CD4-positive, alpha-beta T cell treated with Interleukin-12 subunit alpha and Interleukin-12 subunit beta, for 1 hour (primary cell): ENCODE measurements around the gene FOXD4L6.
"Not testable (repeated sequence)": the region's sequence is repeated elsewhere in the genome, so short reads cannot be mapped to it uniquely, and the experiment has no call there.

Source experiments
- DNase-seq: peaks from one replicate; pipeline ENCODE4 v3.0.0-alpha.2; 2020

FOXD4L6 gene

DNA sequence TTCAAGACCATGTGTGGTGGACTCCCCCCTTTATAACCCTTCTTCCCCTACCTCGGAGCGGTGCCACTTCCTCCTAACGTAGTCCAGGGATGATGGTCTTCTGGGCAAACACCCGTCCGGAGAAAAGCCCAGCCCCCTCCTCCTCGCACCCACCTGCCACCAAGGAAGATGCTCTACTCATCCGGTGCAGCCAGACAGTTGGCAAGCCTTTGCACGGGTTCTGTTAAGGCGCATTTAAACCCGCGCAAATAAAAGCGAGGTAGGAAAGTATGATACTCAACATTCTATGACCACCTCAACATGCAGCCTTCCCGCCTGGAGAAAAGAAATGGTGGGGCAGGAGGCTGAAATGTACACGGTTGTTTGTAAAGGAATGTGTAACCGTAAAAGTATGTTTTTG is at the start of gene FOXD4L6:
TSS of gene FOXD4L6 (minus strand) at position 101 of the 400 bp plus-strand sequence. CDS start 298 bp downstream, outside the sequence.
- DNase-seq, result not testable (repeated sequence)

DNA sequence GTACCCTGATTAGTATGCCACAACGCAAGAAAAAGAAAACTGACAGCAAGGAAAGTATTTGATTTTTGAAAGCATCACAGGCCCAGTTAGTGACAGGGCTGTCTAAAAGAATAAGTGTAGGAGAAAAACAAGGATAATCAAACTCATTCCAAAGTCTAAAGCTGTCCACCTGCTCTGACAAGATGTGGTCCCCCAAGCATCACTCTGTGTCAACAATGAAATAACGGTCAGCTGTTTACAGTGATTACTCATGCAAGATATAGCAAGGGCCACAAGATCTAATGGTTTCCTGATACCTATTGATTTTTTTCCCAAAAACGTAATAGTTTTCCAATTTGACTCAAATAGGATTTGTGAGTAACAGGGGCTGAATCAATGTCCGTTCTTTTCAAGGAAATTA is 46.5 kb upstream of the FOXD4L6 start:
- DNase-seq, result not testable (repeated sequence)

GRCh38 chr9:41150116-41150515 is 21.6 kb upstream of the FOXD4L6 start:
- DNase-seq, result not testable (repeated sequence)

GRCh38 chr9:41141878-41142277 is 13.4 kb upstream of the FOXD4L6 start:
- DNase-seq, result not testable (repeated sequence)

DNA sequence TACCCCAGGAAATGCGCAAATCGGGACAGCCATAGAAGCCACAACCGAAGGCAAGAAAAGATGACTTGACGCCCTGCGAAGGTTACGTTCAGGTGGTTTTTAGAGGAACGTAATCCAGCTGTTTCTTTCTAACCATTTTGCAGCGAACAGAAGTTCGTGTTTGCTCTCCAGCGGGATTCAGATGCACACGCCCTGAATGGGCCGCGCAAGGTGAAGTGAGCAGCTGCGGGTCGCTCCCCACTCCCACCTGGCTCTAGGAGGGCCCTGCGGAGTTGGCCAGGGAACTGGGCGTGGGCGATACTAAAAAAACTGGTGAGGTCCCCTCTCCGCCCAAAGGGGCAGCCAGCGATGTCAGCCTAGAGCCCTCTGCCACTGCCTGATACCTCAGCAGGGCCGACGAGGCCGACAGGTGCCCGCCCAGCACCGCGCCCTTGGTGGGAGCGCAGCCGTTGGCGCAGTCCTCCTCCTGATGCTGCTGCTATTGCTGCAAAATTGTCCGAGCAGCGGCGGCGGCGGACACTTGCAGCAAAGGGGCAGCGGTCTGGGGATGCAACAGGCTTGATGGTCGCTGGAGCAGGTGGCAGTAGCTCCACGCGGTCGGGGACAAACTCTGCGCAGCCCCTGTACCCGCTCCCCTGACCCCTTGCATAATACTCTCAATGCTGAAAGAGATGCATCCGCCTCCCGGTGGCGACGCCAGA is 1.6 kb downstream of the FOXD4L6 start:
- DNase-seq, result not testable (repeated sequence)

DNA sequence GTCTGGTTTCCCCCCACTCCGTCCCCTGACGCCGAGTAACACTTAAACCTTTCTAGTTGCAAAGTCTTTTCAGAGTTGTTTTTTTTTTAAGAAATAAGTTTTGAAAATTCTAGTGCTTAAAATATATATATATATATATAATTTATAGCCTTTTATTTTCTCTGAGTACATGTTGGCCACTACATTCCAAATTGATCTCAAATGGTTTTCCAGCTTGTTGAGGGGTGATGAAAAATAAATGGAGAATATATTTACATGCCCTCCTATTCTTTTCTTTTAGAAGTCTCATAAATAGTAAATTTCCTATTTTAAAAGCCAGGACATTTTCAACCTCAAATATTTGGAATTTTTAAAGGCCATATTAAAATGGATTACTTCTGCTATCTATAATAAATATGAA is 2.5 kb downstream of the FOXD4L6 start:
- not testable (repeated sequence) for DNase-seq

GRCh38 chr9:41125109-41125658 is 3.3 kb downstream of the FOXD4L6 start:
- DNase-seq, result not testable (repeated sequence)

- not testable (repeated sequence) for DNase-seq
Observed at GRCh38 chr9:41124250-41125108, 4.0 kb downstream of the FOXD4L6 start.

DNA sequence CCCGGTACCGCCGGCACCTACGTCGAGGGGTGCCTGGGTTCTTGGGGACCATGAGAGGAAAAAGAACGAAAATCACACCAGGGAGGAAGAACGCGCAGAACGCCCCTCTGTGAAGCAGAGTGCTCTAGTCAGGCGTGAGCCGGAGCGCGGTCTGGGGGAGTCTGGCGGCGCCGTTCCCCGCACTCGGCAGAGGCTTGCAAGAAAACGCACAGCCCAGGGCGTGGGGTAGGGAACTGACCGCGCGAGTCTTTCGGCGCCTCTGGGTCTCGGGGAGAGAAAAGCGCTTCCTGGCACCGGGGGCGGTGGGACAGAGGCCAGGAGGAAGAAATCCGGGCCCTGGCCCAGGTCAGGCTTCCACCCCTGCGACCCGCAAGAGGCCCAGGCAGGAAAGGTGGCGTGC is 4.7 kb downstream of the FOXD4L6 start:
- DNase-seq, result not testable (repeated sequence)

GRCh38 chr9:41123396-41123795 is 5.1 kb downstream of the FOXD4L6 start:
- not testable (repeated sequence) for DNase-seq

- DNase-seq, result not testable (repeated sequence)
Observed at GRCh38 chr9:41120696-41121095, 7.8 kb downstream of the FOXD4L6 start.

DNA sequence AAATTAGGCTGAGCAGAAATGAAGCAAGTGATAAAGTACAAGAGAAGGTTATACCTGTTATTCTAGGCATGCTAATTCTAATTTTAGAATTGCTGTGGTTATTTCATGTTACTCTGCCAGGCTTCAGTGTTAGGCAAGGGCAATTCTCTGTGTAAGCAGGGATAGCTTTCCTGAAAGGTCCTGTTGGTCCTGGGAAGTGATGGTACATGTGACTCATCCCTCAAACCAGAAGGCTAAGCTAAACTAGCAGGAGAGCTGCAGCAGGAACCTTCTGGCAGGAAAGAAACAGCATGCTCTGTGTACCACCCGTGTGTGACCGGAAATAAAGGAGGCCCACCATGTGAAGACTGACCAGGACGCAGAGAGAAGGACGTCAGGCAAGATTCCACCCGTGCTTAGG is 8.8 kb downstream of the FOXD4L6 start:
- DNase-seq, result not testable (repeated sequence)

DNA sequence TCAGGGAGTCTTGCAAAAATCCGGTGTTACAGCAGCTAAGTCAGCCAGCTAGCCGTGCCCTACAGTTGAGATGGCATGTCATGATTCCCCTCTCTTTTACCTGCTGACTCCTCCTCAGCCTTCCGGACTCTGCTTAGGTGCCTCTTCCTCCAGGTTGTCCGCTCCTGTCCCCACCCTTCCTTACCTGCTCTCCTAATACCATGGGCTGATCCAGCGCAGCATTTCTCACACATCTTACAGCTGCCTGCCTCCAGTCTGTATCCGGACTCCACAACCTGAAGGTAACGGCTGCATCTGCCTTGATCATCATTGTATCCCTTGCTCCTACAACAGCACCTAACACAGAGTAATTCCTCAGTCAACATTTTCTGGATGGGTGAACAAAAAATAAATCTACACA is 9.2 kb downstream of the FOXD4L6 start:
- not testable (repeated sequence) for DNase-seq

DNA sequence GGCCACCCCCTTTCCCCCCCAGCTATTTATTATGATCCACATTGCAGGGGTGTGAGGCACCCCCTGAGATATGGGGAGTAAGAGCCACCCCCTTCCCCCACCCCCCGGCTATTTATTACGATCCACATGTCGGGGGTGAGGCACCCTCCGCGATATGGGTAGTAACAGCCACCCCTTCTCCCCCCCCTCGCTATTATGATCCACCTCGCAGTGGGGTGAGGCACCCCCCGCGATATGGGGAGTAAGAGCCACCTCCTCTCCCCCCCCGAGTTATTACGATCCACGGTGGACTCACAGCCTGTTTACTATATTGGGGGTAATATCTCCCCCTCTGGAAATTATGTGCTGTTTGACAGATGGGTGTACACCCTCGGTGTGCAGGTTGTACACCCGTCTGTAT is 15.1 kb downstream of the FOXD4L6 start:
- DNase-seq, result not testable (repeated sequence)

DNA sequence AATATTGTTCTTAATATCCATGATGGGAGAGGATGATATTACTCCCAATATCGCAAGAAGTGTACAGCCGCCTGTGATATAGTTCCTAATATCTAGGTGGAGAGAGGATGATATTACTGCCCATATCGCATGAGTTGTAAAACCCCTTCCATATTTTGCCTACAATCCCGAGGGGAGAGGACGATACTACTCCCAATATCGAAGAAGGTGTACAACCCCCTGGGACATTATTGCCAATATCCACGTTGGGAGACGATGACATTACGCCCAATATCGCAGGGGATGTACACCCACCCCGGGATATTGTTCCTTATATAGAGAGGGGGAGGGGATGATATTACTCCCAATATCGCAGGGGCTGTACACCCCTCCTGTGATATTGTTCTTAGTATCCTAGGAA is 17.1 kb downstream of the FOXD4L6 start:
- DNase-seq, result not testable (repeated sequence)

- DNase-seq, result not testable (repeated sequence)
Observed at GRCh38 chr9:41110913-41111312, 17.6 kb downstream of the FOXD4L6 start.

DNA sequence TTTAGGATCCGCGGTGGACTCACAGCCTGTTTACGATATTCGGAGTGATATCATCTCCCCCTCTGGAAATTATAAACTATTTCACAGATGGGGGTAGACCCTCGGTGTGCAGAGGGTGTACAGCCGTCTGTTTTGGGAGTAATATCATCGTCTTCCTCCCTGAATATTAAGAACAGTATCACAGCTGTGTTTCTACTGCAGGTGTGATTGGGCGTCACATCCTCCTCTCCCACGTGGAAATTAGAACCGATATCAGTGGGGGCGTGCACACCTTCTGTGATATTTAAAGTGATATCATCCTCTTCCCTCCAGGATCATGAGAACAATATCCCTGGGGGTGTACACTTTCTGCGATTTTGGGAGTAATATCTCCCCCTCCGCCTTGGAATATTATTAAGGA is 19.2 kb downstream of the FOXD4L6 start:
- not testable (repeated sequence) for DNase-seq

DNA sequence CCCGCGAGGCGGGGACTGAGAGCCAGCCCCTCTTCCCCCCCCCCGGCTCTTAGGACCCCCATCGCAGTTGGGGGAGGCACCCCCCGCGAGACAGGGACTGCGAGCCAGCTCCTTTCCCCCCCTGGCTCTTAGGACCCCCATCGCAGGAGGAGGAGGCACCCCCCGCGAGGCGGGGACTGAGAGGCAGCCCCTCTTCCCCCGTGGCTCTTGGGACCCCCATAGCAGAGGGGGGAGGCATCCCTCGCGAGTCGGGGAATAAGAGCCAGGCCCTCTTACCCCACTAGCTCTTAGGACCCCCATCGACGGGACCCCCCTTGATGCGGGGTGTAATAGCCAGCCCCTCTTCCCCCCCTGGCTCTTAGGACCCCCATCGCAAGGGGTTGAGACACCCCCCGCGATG is 19.7 kb downstream of the FOXD4L6 start:
- DNase-seq, result not testable (repeated sequence)

- DNase-seq, result not testable (repeated sequence)
Observed at GRCh38 chr9:41106472-41107116, 21.9 kb downstream of the FOXD4L6 start.

- DNase-seq, result not testable (repeated sequence)
Observed at GRCh38 chr9:41105557-41106253, 22.8 kb downstream of the FOXD4L6 start.

DNA sequence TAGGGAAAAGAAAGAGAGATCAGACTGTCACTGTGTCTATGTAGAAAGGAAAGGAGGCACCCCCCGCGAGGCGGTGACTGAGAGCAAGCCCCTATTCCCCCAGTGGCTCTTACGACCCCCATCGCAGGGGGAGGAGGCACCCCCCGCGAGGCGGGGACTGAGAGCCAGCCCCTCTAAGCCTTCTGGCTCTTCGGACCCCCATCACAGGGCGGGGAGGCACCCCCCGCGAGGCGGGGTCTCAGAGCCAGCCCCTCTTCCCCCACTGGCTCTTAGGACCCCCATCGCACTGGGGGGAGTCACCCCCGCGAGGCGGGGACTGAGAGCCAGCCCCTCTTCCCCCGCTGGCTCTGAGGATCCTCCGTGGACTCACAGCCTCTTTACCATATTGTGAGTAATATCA is 23.9 kb downstream of the FOXD4L6 start:
- not testable (repeated sequence) for DNase-seq

DNA sequence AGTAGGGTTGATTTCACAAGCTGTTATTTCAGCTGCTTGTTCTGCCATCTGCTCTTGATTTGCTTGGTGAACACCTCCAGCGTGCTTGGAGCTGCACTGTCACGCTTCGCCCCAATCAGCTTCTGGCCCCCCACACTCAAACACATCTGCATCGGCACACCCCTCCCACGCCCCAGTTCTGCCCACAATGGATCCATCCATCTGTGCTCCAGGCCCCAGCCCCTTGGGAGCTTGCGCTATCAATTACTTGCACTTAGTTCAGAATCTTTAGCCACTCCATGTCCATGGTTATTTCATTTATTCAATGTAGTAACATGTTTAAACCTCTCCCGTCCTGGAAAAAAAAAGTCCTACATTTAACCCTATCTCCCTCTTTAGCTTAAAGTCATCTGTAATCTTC is 28.0 kb downstream of the FOXD4L6 start:
- DNase-seq, result not testable (repeated sequence)
